Astrocyte of the cerebellum (primary cell): Measurements from ENCODE around the gene PDSS2.

Experiments
- DNase-seq: peaks from one replicate; pipeline ENCODE4 v3.0.0-alpha.2; 2011; ENCODE audit warnings: low read depth
- H3K4me3 ChIP-seq: 2 replicates; pipeline ENCODE4 v1.5.1; 2011; ENCODE audit warnings: mild to moderate bottlenecking, low read depth, low read length, moderate library complexity
- CTCF ChIP-seq: IDR thresholded peaks from 2 replicates; pipeline ENCODE4 v1.5.1; 2012; ENCODE audit warnings: low read length, low read depth, moderate library complexity, mild to moderate bottlenecking; ENCODE audit errors: missing control alignments
- in situ Hi-C: cut with HindIII; loops from 2 replicates; pipeline ENCODE4 v1.10.0; 2017; ENCODE audit warnings: low sequenced_read_pairs

Gene PDSS2

GRCh38 chr6:107344981-107345380, 114.4 kb downstream of the PDSS2 start:
- no peak for DNase-seq
- H3K4me3 ChIP-seq = no peak overlapping the region
- no peak for TF ChIP-seq CTCF
- in situ Hi-C loops = no loop called here

GRCh38 chr6:107344383-107344782, 115.0 kb downstream of the PDSS2 start:
- no peak overlapping the region for H3K4me3 ChIP-seq
- in situ Hi-C loops = no loop called here
- TF ChIP-seq CTCF = no peak
- no peak for DNase-seq

GRCh38 chr6:107342144-107342543, 117.2 kb downstream of the PDSS2 start:
- TF ChIP-seq CTCF = no peak
- DNase-seq = no peak
- H3K4me3 ChIP-seq = no peak overlapping the region
- in situ Hi-C loops = no loop called here

GRCh38 chr6:107340881-107341280, 118.5 kb downstream of the PDSS2 start:
- no peak overlapping the region for H3K4me3 ChIP-seq
- in situ Hi-C loops = no loop called here
- no peak for DNase-seq
- TF ChIP-seq CTCF = no peak

- DNase-seq = no peak
- H3K4me3 ChIP-seq = no peak overlapping the region
- in situ Hi-C loops = no loop called here
- no peak for TF ChIP-seq CTCF
Observed at GRCh38 chr6:107337191-107337741, 122.1 kb downstream of the PDSS2 start.

GRCh38 chr6:107334026-107334425, 125.3 kb downstream of the PDSS2 start:
- in situ Hi-C loops = no loop called here
- no peak for TF ChIP-seq CTCF
- DNase-seq = no peak
- no peak overlapping the region for H3K4me3 ChIP-seq

GRCh38 chr6:107333491-107333890, 125.9 kb downstream of the PDSS2 start:
- in situ Hi-C loops = no loop called here
- no peak for DNase-seq
- TF ChIP-seq CTCF = no peak
- H3K4me3 ChIP-seq = no peak overlapping the region
